ENCODE data around the gene ZFYVE1.

Gene ZFYVE1

DNA sequence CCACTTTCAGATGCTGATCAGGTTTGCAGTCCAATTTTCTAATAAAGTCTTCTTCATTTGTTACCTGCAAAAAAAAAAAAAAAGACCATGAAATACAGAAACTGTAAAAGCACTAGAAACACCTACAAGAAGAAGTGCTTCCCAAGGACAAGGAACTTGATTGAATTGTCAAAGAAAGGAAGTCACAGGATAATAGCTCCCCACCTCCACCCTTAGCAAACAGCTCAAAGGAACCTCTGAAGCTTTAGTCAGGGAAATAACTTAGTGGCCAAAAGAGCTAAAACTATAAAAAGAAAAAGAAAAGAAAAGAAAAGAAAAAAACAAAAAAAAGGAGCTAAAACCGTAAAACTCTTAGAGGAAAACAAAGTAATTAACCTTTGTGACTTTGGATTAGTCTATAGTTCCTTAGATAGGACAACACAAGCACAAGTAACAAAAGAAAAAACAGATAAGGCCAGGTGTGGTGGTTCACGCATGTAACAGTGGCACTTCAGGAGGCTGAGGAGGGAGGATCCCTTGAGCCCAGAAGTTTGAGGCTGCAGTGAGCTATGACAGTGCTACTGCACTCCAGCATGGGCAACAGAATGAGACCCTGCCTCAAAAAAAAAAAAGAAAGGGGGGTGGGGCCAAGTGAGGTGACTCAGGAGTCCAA, 28.5 kb downstream of the ZFYVE1 start:
- DNase-seq (ENCODE audit: extremely low read depth, insufficient read length): no peak
- TF ChIP-seq, protein P1, sequence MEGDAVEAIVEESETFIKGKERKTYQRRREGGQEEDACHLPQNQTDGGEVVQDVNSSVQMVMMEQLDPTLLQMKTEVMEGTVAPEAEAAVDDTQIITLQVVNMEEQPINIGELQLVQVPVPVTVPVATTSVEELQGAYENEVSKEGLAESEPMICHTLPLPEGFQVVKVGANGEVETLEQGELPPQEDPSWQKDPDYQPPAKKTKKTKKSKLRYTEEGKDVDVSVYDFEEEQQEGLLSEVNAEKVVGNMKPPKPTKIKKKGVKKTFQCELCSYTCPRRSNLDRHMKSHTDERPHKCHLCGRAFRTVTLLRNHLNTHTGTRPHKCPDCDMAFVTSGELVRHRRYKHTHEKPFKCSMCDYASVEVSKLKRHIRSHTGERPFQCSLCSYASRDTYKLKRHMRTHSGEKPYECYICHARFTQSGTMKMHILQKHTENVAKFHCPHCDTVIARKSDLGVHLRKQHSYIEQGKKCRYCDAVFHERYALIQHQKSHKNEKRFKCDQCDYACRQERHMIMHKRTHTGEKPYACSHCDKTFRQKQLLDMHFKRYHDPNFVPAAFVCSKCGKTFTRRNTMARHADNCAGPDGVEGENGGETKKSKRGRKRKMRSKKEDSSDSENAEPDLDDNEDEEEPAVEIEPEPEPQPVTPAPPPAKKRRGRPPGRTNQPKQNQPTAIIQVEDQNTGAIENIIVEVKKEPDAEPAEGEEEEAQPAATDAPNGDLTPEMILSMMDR (IDR thresholded peaks at IDR 0.05; ENCODE audit: insufficient read depth, low read length, poor library complexity, severe bottlenecking): no peak

DNA sequence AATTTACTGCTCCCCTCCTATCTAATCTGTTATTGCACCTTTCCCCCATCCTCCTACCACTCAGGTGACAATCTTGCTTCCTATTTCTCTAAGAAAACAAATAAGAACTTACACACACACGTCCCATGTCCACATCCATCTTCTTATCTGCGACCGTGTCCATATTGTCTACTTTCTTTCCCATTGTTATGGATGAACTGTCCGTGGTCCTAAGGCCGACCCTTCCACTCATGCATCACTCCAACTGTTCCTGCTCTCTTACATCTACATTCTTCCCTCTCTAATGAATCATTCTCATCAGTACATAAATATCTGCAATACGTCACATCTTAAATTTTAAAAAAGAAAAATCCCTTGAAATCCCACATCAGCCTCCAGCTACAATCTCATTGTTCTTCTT, 30.0 kb downstream of the ZFYVE1 start:
- no peak for DNase-seq (ENCODE audit: extremely low read depth, insufficient read length)
- TF ChIP-seq, protein P1 (IDR thresholded peaks at IDR 0.05; ENCODE audit: insufficient read depth, low read length, poor library complexity, severe bottlenecking): no peak
- Histone ChIP-seq H3K36me3 (ENCODE audit: control insufficient read depth, insufficient read depth, low read length) (peaks cover 15% of the 10 kb centered on the region), H3K4me3 (replicated peaks; ENCODE audit: low read depth, low read length) (no peak overlapping the region), H3K27me3 (replicated peaks; ENCODE audit: control insufficient read depth, insufficient read depth, low read length) (no peaks in the 10 kb centered on the region)

More for the DNA sequence above, 28.5 kb downstream of the ZFYVE1 start:
- H3K4me3 ChIP-seq (replicated peaks; ENCODE audit: low read depth, low read length): no peak overlapping the region
- H3K27me3 ChIP-seq (replicated peaks; ENCODE audit: control insufficient read depth, insufficient read depth, low read length): no peaks in the 10 kb centered on the region
- H3K36me3 ChIP-seq (ENCODE audit: control insufficient read depth, insufficient read depth, low read length): peaks cover 10% of the 10 kb centered on the region

DNA sequence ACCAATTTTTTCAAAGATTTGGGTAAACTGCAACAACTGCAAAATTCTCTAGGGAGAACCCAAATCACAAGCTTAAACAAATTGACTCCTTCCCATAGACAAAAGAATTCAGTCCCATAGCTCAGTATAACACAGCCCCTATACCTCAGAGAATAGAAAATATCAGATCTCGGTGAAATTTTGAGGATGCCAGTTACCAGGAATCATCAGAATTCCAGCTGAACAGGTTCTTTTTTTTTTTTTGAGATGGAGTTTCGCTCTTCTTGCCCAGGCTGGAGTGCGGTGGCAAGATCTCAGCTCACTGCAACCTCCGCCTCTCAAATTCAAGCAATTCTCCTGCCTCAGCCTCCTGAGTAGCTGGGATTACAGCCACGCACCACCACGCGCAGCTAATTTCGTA, 36.7 kb downstream of the ZFYVE1 start:
- TF ChIP-seq, protein P1 (IDR thresholded peaks at IDR 0.05; ENCODE audit: insufficient read depth, low read length, poor library complexity, severe bottlenecking): no peak
- H3K27me3 ChIP-seq (replicated peaks; ENCODE audit: control insufficient read depth, insufficient read depth, low read length): no peaks in the 10 kb centered on the region
- H3K36me3 ChIP-seq (ENCODE audit: control insufficient read depth, insufficient read depth, low read length): peaks cover 6% of the 10 kb centered on the region
- DNase-seq (ENCODE audit: extremely low read depth, insufficient read length): no peak
- no peak overlapping the region for H3K4me3 ChIP-seq (replicated peaks; ENCODE audit: low read depth, low read length)

DNA sequence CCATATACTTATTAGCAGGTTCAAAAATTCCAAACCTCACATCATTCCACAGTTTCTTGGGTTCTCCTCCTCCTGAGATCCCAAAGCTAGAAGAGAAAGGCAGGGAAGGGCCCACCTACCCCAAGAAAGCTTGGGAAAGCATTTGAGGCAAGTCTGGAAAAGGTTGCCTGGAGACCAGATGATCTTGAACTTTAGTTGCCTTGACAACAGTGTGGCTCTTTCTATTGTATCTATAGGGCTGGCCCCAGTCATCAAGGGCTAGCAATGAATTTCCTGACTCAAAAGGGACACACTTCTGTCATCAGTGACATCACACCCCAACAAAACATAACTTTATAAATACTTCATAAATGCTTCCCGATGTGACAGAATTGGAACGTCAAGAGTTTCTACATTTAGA, 40.0 kb downstream of the ZFYVE1 start:
- TF ChIP-seq, protein P1 (IDR thresholded peaks at IDR 0.05; ENCODE audit: insufficient read depth, low read length, poor library complexity, severe bottlenecking): no peak
- Histone ChIP-seq H3K36me3 (ENCODE audit: control insufficient read depth, insufficient read depth, low read length) (peaks cover 6% of the 10 kb centered on the region), H3K27me3 (replicated peaks; ENCODE audit: control insufficient read depth, insufficient read depth, low read length) (no peaks in the 10 kb centered on the region), H3K4me3 (replicated peaks; ENCODE audit: low read depth, low read length) (no peak overlapping the region)
- DNase-seq (ENCODE audit: extremely low read depth, insufficient read length): no peak

DNA sequence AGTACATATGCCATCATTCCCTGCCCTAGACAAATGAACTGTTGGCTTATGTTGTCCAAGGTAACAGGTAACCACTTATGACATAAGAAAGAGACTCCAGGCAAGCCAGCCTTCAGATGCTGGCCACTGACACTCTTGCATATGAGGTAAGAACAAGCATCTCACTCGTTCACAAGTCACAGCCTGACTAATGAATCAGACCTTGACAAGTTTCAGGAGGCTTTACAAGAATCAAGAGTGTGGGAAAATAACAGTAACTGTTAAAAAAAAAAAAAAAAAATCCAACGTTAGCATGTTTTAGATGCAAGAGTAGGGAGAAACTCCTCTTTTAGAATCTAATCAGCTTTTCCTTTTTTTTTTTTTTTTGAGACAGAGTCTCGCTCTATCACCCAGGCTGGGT, 40.7 kb downstream of the ZFYVE1 start:
- Histone ChIP-seq H3K27me3 (replicated peaks; ENCODE audit: control insufficient read depth, insufficient read depth, low read length) (no peaks in the 10 kb centered on the region), H3K4me3 (replicated peaks; ENCODE audit: low read depth, low read length) (no peak overlapping the region), H3K36me3 (ENCODE audit: control insufficient read depth, insufficient read depth, low read length) (peaks cover 10% of the 10 kb centered on the region)
- TF ChIP-seq, protein P1 (IDR thresholded peaks at IDR 0.05; ENCODE audit: insufficient read depth, low read length, poor library complexity, severe bottlenecking): no peak
- DNase-seq (ENCODE audit: extremely low read depth, insufficient read length): no peak
